ENCODE measurements around the gene KERA.

- TF ChIP-seq, protein P1, sequence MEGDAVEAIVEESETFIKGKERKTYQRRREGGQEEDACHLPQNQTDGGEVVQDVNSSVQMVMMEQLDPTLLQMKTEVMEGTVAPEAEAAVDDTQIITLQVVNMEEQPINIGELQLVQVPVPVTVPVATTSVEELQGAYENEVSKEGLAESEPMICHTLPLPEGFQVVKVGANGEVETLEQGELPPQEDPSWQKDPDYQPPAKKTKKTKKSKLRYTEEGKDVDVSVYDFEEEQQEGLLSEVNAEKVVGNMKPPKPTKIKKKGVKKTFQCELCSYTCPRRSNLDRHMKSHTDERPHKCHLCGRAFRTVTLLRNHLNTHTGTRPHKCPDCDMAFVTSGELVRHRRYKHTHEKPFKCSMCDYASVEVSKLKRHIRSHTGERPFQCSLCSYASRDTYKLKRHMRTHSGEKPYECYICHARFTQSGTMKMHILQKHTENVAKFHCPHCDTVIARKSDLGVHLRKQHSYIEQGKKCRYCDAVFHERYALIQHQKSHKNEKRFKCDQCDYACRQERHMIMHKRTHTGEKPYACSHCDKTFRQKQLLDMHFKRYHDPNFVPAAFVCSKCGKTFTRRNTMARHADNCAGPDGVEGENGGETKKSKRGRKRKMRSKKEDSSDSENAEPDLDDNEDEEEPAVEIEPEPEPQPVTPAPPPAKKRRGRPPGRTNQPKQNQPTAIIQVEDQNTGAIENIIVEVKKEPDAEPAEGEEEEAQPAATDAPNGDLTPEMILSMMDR (IDR thresholded peaks at IDR 0.05; ENCODE audit: low read length), result no peak
- no peak for TF ChIP-seq EZH2 (IDR thresholded peaks at IDR 0.05; ENCODE audit: borderline replicate concordance, low read length)
These were observed 36.7 kb downstream of the KERA start for GRCh38 chr12:91021076-91021475.

Data from OCI-LY1 (cell line).